UCSD-AML1 (cell line): ENCODE results near the gene TMEM79.
A peak's percentile ranks its signal among the peaks of the same experiment; 100 is the strongest.
"Not testable (repeated sequence)": the region's sequence is repeated elsewhere in the genome, so short reads cannot be mapped to it uniquely, and the experiment has no call there.

ENCODE experiments used
- DNase-seq: peaks from one replicate; lab custom pipeline; 2025; ENCODE audit not compliant: unreplicated experiment; lab: John Stamatoyannopoulos, UW

The TMEM79 gene

GRCh38 chr1:156298852-156299357 lies 14.8 kb downstream of the TMEM79 start, which contains the start of gene VHLL:
VHLL (minus strand) TSS chr1:156299307; CDS start chr1:156299189, 118 bp downstream.
- DNase-seq = no peak

- DNase-seq = no peak
Observed at GRCh38 chr1:156303241-156303640, 19.1 kb downstream of the TMEM79 start.

GRCh38 chr1:156305215-156305614 lies 21.1 kb downstream of the TMEM79 start:
- DNase-seq = no peak

GRCh38 chr1:156308078-156308477 lies 24.0 kb downstream of the TMEM79 start:
- no peak for DNase-seq

- no peak for DNase-seq
Observed at GRCh38 chr1:156310962-156311361, 26.8 kb downstream of the TMEM79 start.

- DNase-seq = no peak
Observed at GRCh38 chr1:156316909-156317308, 32.8 kb downstream of the TMEM79 start.

GRCh38 chr1:156319664-156320063 lies 35.5 kb downstream of the TMEM79 start:
- no peak for DNase-seq

GRCh38 chr1:156320560-156320959 lies 36.4 kb downstream of the TMEM79 start:
- no peak for DNase-seq

GRCh38 chr1:156323179-156323578 lies 39.1 kb downstream of the TMEM79 start:
- not testable (repeated sequence) for DNase-seq

- no peak for DNase-seq
Observed at GRCh38 chr1:156336242-156336641, 52.1 kb downstream of the TMEM79 start.

- no peak for DNase-seq
Observed at GRCh38 chr1:156337052-156337887, 53.1 kb downstream of the TMEM79 start.

- no peak for DNase-seq
Observed at GRCh38 chr1:156337888-156338179, 53.7 kb downstream of the TMEM79 start.

GRCh38 chr1:156338180-156338976 lies 54.3 kb downstream of the TMEM79 start, which contains the start of the genes CCT3 and TSACC:
CCT3 (minus strand) TSS chr1:156338292; CDS start chr1:156338184, 108 bp downstream.
TSACC (plus strand) TSS chr1:156338526; CDS start chr1:156339758, 1,232 bp downstream.
- DNase-seq = peak; percentile 99
